Activated CD8-positive, alpha-beta T cell treated with anti-CD3 and anti-CD28 coated beads for 36 hours (primary cell): ENCODE data around the gene ABCA4. TPM values are rescaled to one million over a fixed set of nuclear protein-coding genes. Genes with fewer than 3 reads are reported as not detected.

ENCODE experiments used
- ATAC-seq: fragments of 200-7000 bp; cut with Tn5 transposase; one replicate; pipeline ENCODE4 v1.10.0; 2021; ENCODE audit warnings: mild to moderate bottlenecking, moderate library complexity
- CTCF ChIA-PET: fragments of 350-600 bp; sonication (Branson Sonifier 250); formaldehyde crosslinking; loops from one replicate; lab custom pipeline; 2021; ENCODE audit warnings: antibody characterized with exemption; lab: Charles Lee
- POLR2A ChIA-PET: fragments of 350-600 bp; sonication (Branson Sonifier 250); formaldehyde crosslinking; loops from one replicate; lab custom pipeline; 2021; ENCODE audit warnings: antibody characterized with exemption; lab: Charles Lee
- DNase-seq: peaks from one replicate; pipeline ENCODE4 v3.0.0-alpha.2; 2020
- H3K27ac Mint-ChIP-seq: one replicate; pipeline ENCODE4 v1.8.0; 2021; ENCODE audit warnings: mild to moderate bottlenecking, mixed read lengths
- H3K27me3 Mint-ChIP-seq: one replicate; pipeline ENCODE4 v1.8.0; 2021; ENCODE audit warnings: mixed read lengths
- H3K36me3 Mint-ChIP-seq: one replicate; pipeline ENCODE4 v1.8.0; 2021; ENCODE audit warnings: low read depth, mixed read lengths
- H3K4me1 Mint-ChIP-seq: one replicate; pipeline ENCODE4 v1.8.0; 2021; ENCODE audit warnings: low read depth, mixed read lengths
- H3K4me3 Mint-ChIP-seq: one replicate; pipeline ENCODE4 v1.8.0; 2021; ENCODE audit warnings: mild to moderate bottlenecking, moderate library complexity, mixed read lengths
- H3K9me3 Mint-ChIP-seq: one replicate; pipeline ENCODE4 v1.8.0; 2021; ENCODE audit warnings: mixed read lengths
- CTCF ChIP-seq: fragments of 200-600 bp; IDR thresholded peaks from one replicate; pipeline ENCODE4 v1.8.0; 2022; ENCODE audit warnings: antibody characterized with exemption, mild to moderate bottlenecking
- intact Hi-C: fragments of 100-400 bp; cut with micrococcal nuclease; formaldehyde crosslinking; loops from one replicate; pipeline ENCODE4 v1.10.0; 2022
- total RNA-seq, 2 experiments: library from RNA; stranded (reverse); gene quantifications; one replicate each; pipeline ENCODE4 v1.2.3, GENCODE V29; 2021

The ABCA4 gene
- total RNA-seq, 2 experiments from 2014 or later: not detected

- Mint-ChIP-seq H3K36me3 (no peaks in the 10 kb centered on the region), H3K27me3 (no peaks in the 10 kb centered on the region), H3K4me1 (peaks cover 8% of the 10 kb centered on the region), H3K4me3 (no peak overlapping the region), H3K9me3 (no peaks in the 10 kb centered on the region), H3K27ac (no peak overlapping the region)
- no peak for DNase-seq
- ChIA-PET POLR2A (interaction anchor here (0.7 to 1.3 kb wide), 2 partner anchors 22 to 35 kb away, joined by 3 read pairs; no protein-coding TSS in a partner anchor), CTCF (interaction anchor here (1.4 to 2.2 kb wide), 2 partner anchors 11 to 25 kb away, joined by 8 to 9 read pairs; no protein-coding TSS in a partner anchor)
- no peak for TF ChIP-seq CTCF
- intact Hi-C loops: no loop called here
- no peak for ATAC-seq
Observed at GRCh38 chr1:94014635-94015488, 106.1 kb downstream of the ABCA4 start.

GRCh38 chr1:94014087-94014486 lies 106.9 kb downstream of the ABCA4 start:
- H3K4me1 Mint-ChIP-seq: peaks cover 8% of the 10 kb centered on the region
- no peak for ATAC-seq
- no peak overlapping the region for H3K4me3 Mint-ChIP-seq
- no peak for TF ChIP-seq CTCF
- CTCF ChIA-PET: interaction anchor here (2.2 kb wide), 1 partner anchor 12 kb away, joined by 9 read pairs; no protein-coding TSS in a partner anchor
- intact Hi-C loops: no loop called here
- H3K27me3 Mint-ChIP-seq: no peaks in the 10 kb centered on the region
- H3K36me3 Mint-ChIP-seq: no peaks in the 10 kb centered on the region
- no peak overlapping the region for H3K27ac Mint-ChIP-seq
- no peaks in the 10 kb centered on the region for H3K9me3 Mint-ChIP-seq
- DNase-seq: no peak
- POLR2A ChIA-PET: interaction anchor here (0.7 kb wide), 1 partner anchor 54 kb away, joined by 3 read pairs; no protein-coding TSS in a partner anchor

GRCh38 chr1:94013367-94013878 lies 107.5 kb downstream of the ABCA4 start:
- CTCF ChIA-PET: interaction anchor here (2.2 kb wide), 1 partner anchor 12 kb away, joined by 9 read pairs; no protein-coding TSS in a partner anchor
- Mint-ChIP-seq H3K27me3 (no peaks in the 10 kb centered on the region), H3K27ac (no peak overlapping the region), H3K4me1 (peaks cover 8% of the 10 kb centered on the region), H3K4me3 (no peak overlapping the region), H3K36me3 (no peaks in the 10 kb centered on the region), H3K9me3 (no peaks in the 10 kb centered on the region)
- TF ChIP-seq CTCF: no peak
- no peak for DNase-seq
- no peak for ATAC-seq
- intact Hi-C loops: no loop called here
- POLR2A ChIA-PET: interaction anchor here (0.7 kb wide), 1 partner anchor 54 kb away, joined by 3 read pairs; no protein-coding TSS in a partner anchor

GRCh38 chr1:94012708-94013366 lies 108.1 kb downstream of the ABCA4 start:
- no peaks in the 10 kb centered on the region for H3K9me3 Mint-ChIP-seq
- ChIA-PET POLR2A (interaction anchor here (0.6 kb wide), 1 partner anchor 22 kb away, joined by 3 read pairs; no protein-coding TSS in a partner anchor), CTCF (no interaction called here)
- no peak for TF ChIP-seq CTCF
- no peaks in the 10 kb centered on the region for H3K27me3 Mint-ChIP-seq
- H3K27ac Mint-ChIP-seq: no peak overlapping the region
- no peak overlapping the region for H3K4me3 Mint-ChIP-seq
- no peaks in the 10 kb centered on the region for H3K36me3 Mint-ChIP-seq
- no peak for ATAC-seq
- intact Hi-C loops: no loop called here
- no peak for DNase-seq
- peaks cover 7% of the 10 kb centered on the region for H3K4me1 Mint-ChIP-seq
